Upper lobe of right lung (tissue), 1 donor: ENCODE data around the gene REST. TPM values are rescaled to one million over a fixed set of nuclear protein-coding genes. Genes with fewer than 3 reads are reported as not detected.
A peak's percentile ranks its signal among the peaks of the same experiment; 100 is the strongest.

Experiments
- ATAC-seq: fragments of 200-7000 bp; cut with Tn5 transposase; one replicate; pipeline ENCODE4 v1.9.1; 2020; ENCODE audit warnings: mild to moderate bottlenecking, moderate library complexity
- DNase-seq: peaks from one replicate; pipeline ENCODE4 v3.0.0-alpha.2; 2020
- H3K27ac ChIP-seq: fragments of 200-600 bp; one replicate; pipeline ENCODE4 v1.8.0; 2022
- H3K27me3 ChIP-seq: fragments of 200-600 bp; one replicate; pipeline ENCODE4 v1.8.0; 2022; ENCODE audit warnings: mild to moderate bottlenecking
- H3K36me3 ChIP-seq: fragments of 200-600 bp; one replicate; pipeline ENCODE4 v1.8.0; 2022
- H3K4me1 ChIP-seq: fragments of 200-600 bp; one replicate; pipeline ENCODE4 v1.8.0; 2022
- H3K4me3 ChIP-seq: fragments of 200-600 bp; one replicate; pipeline ENCODE4 v1.8.0; 2022; ENCODE audit warnings: mild to moderate bottlenecking
- H3K9me3 ChIP-seq: fragments of 200-600 bp; one replicate; pipeline ENCODE4 v1.8.0; 2022
- CTCF ChIP-seq: fragments of 200-600 bp; IDR thresholded peaks from one replicate; pipeline ENCODE4 v1.8.0; 2022; ENCODE audit warnings: antibody characterized with exemption
- intact Hi-C: fragments of 100-400 bp; cut with DNase I; formaldehyde crosslinking; loops from one replicate; pipeline ENCODE4 v1.11.0; 2022
- total RNA-seq: library from RNA; stranded (reverse); fragmentation: NEBNext Ultra II Directional; extraction: Animal tissue kit (Norgen Biotek cat#: 25700); gene quantifications from one replicate; pipeline ENCODE4 v1.2.1, GENCODE V29; 2021
- donor health status: DM: no; HTN: yes; CAD: no; lungs with severe emphysema.

Gene REST
- total RNA-seq, 1 donor from 2014 or later = 39.0 TPM

DNA sequence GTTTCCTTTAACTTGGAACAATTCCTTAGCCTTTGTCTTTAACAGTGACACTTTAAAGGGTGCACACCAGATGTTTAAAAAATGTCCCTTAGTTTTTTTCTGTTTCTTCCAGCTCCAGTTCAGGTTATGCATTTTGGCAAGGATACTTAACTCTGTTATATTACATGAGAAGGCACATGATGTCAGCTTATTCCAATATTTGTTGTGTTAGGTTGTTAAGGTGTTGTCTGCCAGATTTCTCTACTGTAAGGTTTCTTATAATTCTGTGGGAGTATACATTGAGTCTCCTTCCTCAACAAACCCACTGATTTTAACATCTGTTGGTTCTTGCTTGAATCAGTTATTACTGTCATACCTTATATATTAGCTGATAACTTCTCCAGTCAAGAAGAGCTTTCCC lies 33.3 kb downstream of the REST start:
- TF ChIP-seq CTCF = no peak

DNA sequence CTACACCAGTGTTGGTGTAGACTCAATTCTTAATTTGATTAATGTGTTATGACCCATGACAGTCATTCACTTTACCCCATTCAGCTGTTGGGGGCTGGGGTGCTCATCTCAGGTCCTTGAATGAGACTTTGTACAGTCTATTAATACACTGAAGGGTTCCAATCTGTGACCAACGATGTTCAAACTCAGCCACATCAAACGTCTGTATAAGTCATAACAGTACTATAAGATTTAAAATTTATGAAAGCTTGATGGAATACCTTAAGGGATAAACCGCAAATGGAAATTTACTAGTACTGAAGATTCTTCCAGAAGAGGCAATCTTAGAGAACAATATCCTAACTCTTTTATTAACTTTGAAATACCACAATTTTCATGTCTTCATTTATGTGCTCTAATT lies 33.7 kb downstream of the REST start:
- Histone ChIP-seq H3K27me3 (no peaks in the 10 kb centered on the region), H3K4me1 (no peaks in the 10 kb centered on the region), H3K9me3 (no peaks in the 10 kb centered on the region), H3K4me3 (no peak overlapping the region), H3K27ac (no peak overlapping the region), H3K36me3 (peaks cover 9% of the 10 kb centered on the region)
- no peak for DNase-seq
- no peak for TF ChIP-seq CTCF
- intact Hi-C loops = no loop called here
- no peak for ATAC-seq

More for the DNA sequence above, 33.3 kb downstream of the REST start:
- no peaks in the 10 kb centered on the region for H3K9me3 ChIP-seq
- peaks cover 9% of the 10 kb centered on the region for H3K36me3 ChIP-seq
- no peak for ATAC-seq
- H3K4me3 ChIP-seq = no peak overlapping the region
- H3K4me1 ChIP-seq = no peaks in the 10 kb centered on the region
- DNase-seq = no peak
- no peaks in the 10 kb centered on the region for H3K27me3 ChIP-seq
- intact Hi-C loops = no loop called here
- H3K27ac ChIP-seq = no peak overlapping the region

DNA sequence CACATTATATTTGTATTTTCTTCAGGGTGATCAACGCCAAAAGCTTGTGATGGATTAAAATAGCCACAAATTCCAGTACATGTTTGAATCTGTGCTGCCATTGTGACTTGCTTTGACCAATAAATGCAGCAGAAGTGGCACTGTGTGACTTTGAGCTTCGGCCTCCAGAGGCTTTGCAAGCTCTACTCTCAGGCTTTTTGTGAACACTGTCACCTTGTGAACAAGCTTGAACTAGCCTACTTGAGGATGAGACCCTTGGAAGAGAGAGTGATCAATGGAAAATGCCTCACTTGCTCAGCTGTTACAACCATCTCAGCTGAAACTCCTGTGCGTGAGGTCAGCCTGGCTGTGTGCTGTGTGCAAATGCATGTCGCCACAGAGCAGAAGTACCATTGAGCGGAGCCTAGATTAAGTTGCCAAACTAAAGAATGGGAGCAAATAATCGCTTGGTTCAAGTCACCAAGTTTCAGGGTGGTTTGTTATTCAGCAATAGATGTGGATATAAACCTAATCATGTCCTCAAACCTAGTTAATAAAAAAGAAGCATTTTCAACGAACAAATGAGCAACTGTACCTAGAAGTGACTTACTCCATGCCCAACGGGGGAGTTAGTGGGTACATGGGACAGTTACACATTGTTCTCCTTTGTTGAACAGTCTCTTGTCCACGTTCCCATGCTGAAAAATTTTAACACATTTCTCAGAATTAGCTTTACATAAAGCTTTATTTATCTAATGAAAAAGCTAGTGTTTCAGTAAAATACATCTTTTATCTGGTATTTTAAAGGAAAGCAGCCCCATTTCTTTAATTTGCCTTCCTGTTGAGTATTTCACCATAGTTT lies 46.2 kb downstream of the REST start:
- TF ChIP-seq CTCF = no peak
- DNase-seq = no peak
- no peak overlapping the region for H3K27ac ChIP-seq
- no peak overlapping the region for H3K4me3 ChIP-seq
- no peaks in the 10 kb centered on the region for H3K9me3 ChIP-seq
- no peaks in the 10 kb centered on the region for H3K4me1 ChIP-seq
- H3K27me3 ChIP-seq = no peaks in the 10 kb centered on the region
- no peak for ATAC-seq
- intact Hi-C loops = no loop called here
- no peaks in the 10 kb centered on the region for H3K36me3 ChIP-seq

DNA sequence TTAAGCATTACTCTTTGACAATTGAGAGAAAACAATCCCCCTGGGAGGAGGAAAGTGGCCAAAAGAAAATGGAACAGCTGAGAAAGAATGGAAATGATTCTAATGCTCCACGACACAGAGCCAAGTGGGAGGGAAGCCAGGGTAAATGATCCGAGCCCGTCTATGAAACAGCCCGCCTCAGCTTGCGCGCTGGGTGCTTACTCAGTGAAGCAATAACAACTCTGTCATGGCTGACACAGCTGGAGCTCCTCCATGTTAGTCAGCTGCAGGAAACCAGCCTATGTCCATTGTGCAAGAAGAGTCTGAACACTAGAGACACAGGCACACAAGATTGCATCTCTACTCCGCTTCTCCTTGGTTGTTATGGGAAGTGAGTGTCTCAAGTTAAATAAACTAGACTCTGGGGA lies 50.4 kb downstream of the REST start:
- intact Hi-C loops = no loop called here
- no peak for DNase-seq
- peaks cover 19% of the 10 kb centered on the region for H3K36me3 ChIP-seq
- H3K4me3 ChIP-seq = no peak overlapping the region
- no peak for TF ChIP-seq CTCF
- no peaks in the 10 kb centered on the region for H3K9me3 ChIP-seq
- no peak overlapping the region for H3K27ac ChIP-seq
- no peaks in the 10 kb centered on the region for H3K27me3 ChIP-seq
- H3K4me1 ChIP-seq = no peaks in the 10 kb centered on the region
- ATAC-seq = peak; percentile 95

GRCh38 chr4:56959100-56959499 lies 51.4 kb downstream of the REST start:
- H3K27me3 ChIP-seq = no peaks in the 10 kb centered on the region
- no peaks in the 10 kb centered on the region for H3K9me3 ChIP-seq
- intact Hi-C loops = no loop called here
- no peak for ATAC-seq
- DNase-seq = no peak
- no peak overlapping the region for H3K27ac ChIP-seq
- H3K4me3 ChIP-seq = no peak overlapping the region
- peaks cover 29% of the 10 kb centered on the region for H3K36me3 ChIP-seq
- no peak for TF ChIP-seq CTCF
- H3K4me1 ChIP-seq = no peaks in the 10 kb centered on the region
